B cell (primary cell): ENCODE measurements around the gene ARMC12. TPM values are rescaled to one million over a fixed set of nuclear protein-coding genes. Genes with fewer than 3 reads are reported as not detected.

Source experiments
- ATAC-seq: fragments of 200-7000 bp; cut with Tn5 transposase; one replicate; pipeline ENCODE4 v1.10.0; 2021; ENCODE audit warnings: low read depth, mild to moderate bottlenecking, moderate number of reproducible peaks, moderate library complexity
- CTCF ChIA-PET: fragments of 350-600 bp; sonication (Branson Sonifier 250); formaldehyde crosslinking; loops from one replicate; lab custom pipeline; 2021; ENCODE audit warnings: antibody characterized with exemption, inconsistent platforms; lab: Charles Lee
- POLR2A ChIA-PET: fragments of 350-600 bp; sonication (Branson Sonifier 250); formaldehyde crosslinking; loops from one replicate; lab custom pipeline; 2021; ENCODE audit warnings: antibody characterized with exemption; lab: Charles Lee
- DNase-seq: peaks from one replicate; pipeline ENCODE4 v3.0.0; 2013
- H2AFZ ChIP-seq: 2 replicates; pipeline ENCODE4 v1.6.1; 2012; ENCODE audit warnings: mild to moderate bottlenecking, low read depth, low read length; ENCODE audit not compliant: insufficient read depth, poor library complexity, severe bottlenecking
- H3K27ac ChIP-seq, 2 donors: 1 replicate in 1 of 2; 2 replicates in 1 of 2; pipeline ENCODE4 v1.5.1; 2012 to 2013; ENCODE audit warnings: low read length in 2 of 2, mild to moderate bottlenecking in 2 of 2, moderate library complexity in 1 of 2
- H3K27me3 ChIP-seq, 4 experiments: fragments of 200-600 bp in 1 of 4; sonication (generic) in 1 of 4; replicated peaks in 1 of 4; 1 replicate in 2 of 4; 2 replicates in 2 of 4; pipeline versions ENCODE4 v1.6.1 to v1.7.0; 2013 to 2016; ENCODE audit warnings: low read length in 3 of 4, mild to moderate bottlenecking in 2 of 4, mixed read lengths in 1 of 4, moderate library complexity in 1 of 4; ENCODE audit not compliant: insufficient read depth in 4 of 4, control insufficient read depth in 3 of 4; ENCODE audit errors: control extremely low read depth in 1 of 4
- H3K36me3 ChIP-seq, 2 experiments: replicated peaks in 1 of 2; 1 replicate in 1 of 2; 2 replicates in 1 of 2; pipeline versions ENCODE4 v1.6.1 to v1.7.1; 2013; ENCODE audit warnings: low read length in 1 of 2; ENCODE audit not compliant: insufficient read depth in 2 of 2, control insufficient read depth in 1 of 2; ENCODE audit errors: control extremely low read depth in 1 of 2, extremely low read depth in 1 of 2
- H3K4me1 ChIP-seq, 2 donors: fragments of 200-600 bp in 1 of 2; sonication (generic) in 1 of 2; 1 replicate in 1 of 2; 2 replicates in 1 of 2; pipeline versions ENCODE4 v1.5.1 to v1.6.1; 2013 to 2017; ENCODE audit warnings: low read length in 2 of 2; ENCODE audit not compliant: control insufficient read depth in 2 of 2, insufficient read depth in 2 of 2
- H3K4me2 ChIP-seq: replicated peaks from 2 replicates; pipeline ENCODE3; 2012; ENCODE audit warnings: mild to moderate bottlenecking, low read depth, low read length; ENCODE audit not compliant: poor library complexity, severe bottlenecking
- H3K4me3 ChIP-seq, 5 experiments: fragments of 200-600 bp in 1 of 5; sonication (generic) in 1 of 5; 1 replicate in 3 of 5; 2 replicates in 2 of 5; pipeline versions ENCODE4 v1.5.1 to v1.7.0; 2011 to 2016; ENCODE audit warnings: low read length in 4 of 5, mild to moderate bottlenecking in 4 of 5, low read depth in 2 of 5, control low read depth in 1 of 5, moderate library complexity in 1 of 5; ENCODE audit not compliant: insufficient read depth in 1 of 5; ENCODE audit errors: control extremely low read depth in 1 of 5, extremely low read depth in 1 of 5
- H3K79me2 ChIP-seq: fragments of 200-600 bp; sonication (generic); one replicate; pipeline ENCODE4 v1.6.0; 2016; ENCODE audit warnings: low read length; ENCODE audit not compliant: control insufficient read depth, insufficient read depth
- H3K9ac ChIP-seq: fragments of 200-600 bp; sonication (generic); 2 replicates; pipeline ENCODE4 v1.6.1; 2017; ENCODE audit warnings: mild to moderate bottlenecking, low read length, moderate library complexity
- H3K9me3 ChIP-seq, 3 donors: one replicate each; pipeline versions ENCODE4 v1.6.1 to v1.7.1; 2013; ENCODE audit warnings: low read length in 2 of 3; ENCODE audit not compliant: control insufficient read depth in 2 of 3, insufficient read depth in 1 of 3; ENCODE audit errors: control extremely low read depth in 1 of 3
- H4K20me1 ChIP-seq: 2 replicates; pipeline ENCODE4 v1.6.0; 2012; ENCODE audit warnings: mild to moderate bottlenecking, low read length; ENCODE audit not compliant: insufficient read depth, control insufficient read depth, poor library complexity, severe bottlenecking
- H3K27ac Mint-ChIP-seq: one replicate; pipeline ENCODE4 v1.8.0; 2021; ENCODE audit warnings: mixed read lengths
- H3K27me3 Mint-ChIP-seq: one replicate; pipeline ENCODE4 v1.8.0; 2021; ENCODE audit warnings: mixed read lengths
- H3K4me1 Mint-ChIP-seq: one replicate; pipeline ENCODE4 v1.8.0; 2021; ENCODE audit warnings: mixed read lengths
- H3K4me3 Mint-ChIP-seq: one replicate; pipeline ENCODE4 v1.8.0; 2021; ENCODE audit warnings: mixed read lengths
- H3K9me3 Mint-ChIP-seq: one replicate; pipeline ENCODE4 v1.8.0; 2022; ENCODE audit warnings: mixed read lengths; ENCODE audit not compliant: insufficient read depth
- CTCF ChIP-seq: fragments of 200-600 bp; IDR thresholded peaks from one replicate; pipeline ENCODE4 v1.8.0; 2022; ENCODE audit warnings: antibody characterized with exemption, mild to moderate bottlenecking
- EZH2 ChIP-seq: IDR thresholded peaks from 2 replicates; pipeline ENCODE4 v1.6.1; 2012; ENCODE audit warnings: borderline replicate concordance, low read depth, mild to moderate bottlenecking, moderate library complexity, low read length; ENCODE audit not compliant: insufficient read depth, poor library complexity, severe bottlenecking
- WGBS: methylation state at CpG from one replicate; pipeline ENCODE4 v1.1.5; 2013; ENCODE audit warnings: missing lambda C conversion rate; ENCODE audit not compliant: insufficient coverage; 5-methylcytosine and 5-hydroxymethylcytosine counted together
- intact Hi-C: fragments of 100-400 bp; cut with micrococcal nuclease; formaldehyde crosslinking; loops from one replicate; pipeline ENCODE4 v1.10.0; 2022
- polyA plus RNA-seq: library from polyadenylated mRNA; depleted of rRNA; stranded (reverse); fragments of >200 nt; gene quantifications from 2 replicates; pipeline ENCODE4 v1.2.3, GENCODE V29; 2012
- total RNA-seq, 2 donors: library from RNA; stranded (reverse); fragments of 120-200 nt in 1 of 2; gene quantifications; 1 replicate in 1 of 2; 2 replicates in 1 of 2; pipeline versions ENCODE4 v1.2.3 to v1.2.4, GENCODE V29; 2013 to 2022

The ARMC12 gene
- total and polyA plus RNA-seq, 2 donors (not counting 1 experiment from before 2014, with no cell fraction given), result 0.52 to 2.8 TPM

- no peak for ATAC-seq
- no peak overlapping the region for H3K4me2 ChIP-seq
- H3K36me3 ChIP-seq, result no peaks in the 10 kb centered on the region
- H3K4me3 ChIP-seq, result no peak overlapping the region
- H3K9me3 Mint-ChIP-seq, result no peaks in the 10 kb centered on the region
- no peaks in the 10 kb centered on the region for H3K79me2 ChIP-seq
- peaks cover 0 to 11% (median 3%) of the 10 kb centered on the region in 4 experiments for H3K27me3 ChIP-seq
- no peak overlapping the region for H2AFZ ChIP-seq
- H4K20me1 ChIP-seq, result no peaks in the 10 kb centered on the region
- intact Hi-C loops, result no loop called here
- no peak for DNase-seq
- POLR2A ChIA-PET, result no interaction called here
- H3K9ac ChIP-seq, result no peak overlapping the region
- CTCF ChIA-PET, result no interaction called here
- H3K4me3 Mint-ChIP-seq, result no peak overlapping the region
- peaks cover 30% of the 10 kb centered on the region for H3K4me1 Mint-ChIP-seq
- peaks cover 19 to 28% of the 10 kb centered on the region in 2 donors for H3K4me1 ChIP-seq
- no peaks in the 10 kb centered on the region for H3K9me3 ChIP-seq
- no peak overlapping the region for H3K27ac ChIP-seq
- peaks cover 7% of the 10 kb centered on the region for H3K27me3 Mint-ChIP-seq
- TF ChIP-seq EZH2 (no peak), CTCF (no peak)
- WGBS, result 100% methylated on average over 2 of the region's 4 CpGs
- H3K27ac Mint-ChIP-seq, result no peak overlapping the region
These were observed 32.4 kb downstream of the ARMC12 start for GRCh38 chr6:35769211-35769610.

- Histone ChIP-seq H3K9ac (peak overlapping the region; percentile 12), H3K27me3 (no peaks in the 10 kb centered on the region), H3K4me1 (peaks cover 15 to 28% of the 10 kb centered on the region in 2 donors), H3K79me2 (no peaks in the 10 kb centered on the region), H3K4me3 (no peak overlapping the region), H3K9me3 (no peaks in the 10 kb centered on the region), H4K20me1 (no peaks in the 10 kb centered on the region), H3K36me3 (no peaks in the 10 kb centered on the region), H3K27ac (peak overlapping the region; percentile 25 to 67), H2AFZ (peak overlapping the region; percentile 61), H3K4me2 (peak overlapping the region; percentile 66)
- H3K4me1 Mint-ChIP-seq, result peaks cover 30% of the 10 kb centered on the region
- ChIA-PET CTCF (interaction anchor here (1.5 to 1.6 kb wide), 3 partner anchors 12 to 35 kb away, joined by 3 to 5 read pairs (median 4); no protein-coding TSS in a partner anchor), POLR2A (interaction anchor here (0.6 kb wide), 1 partner anchor 299 kb away, joined by 3 read pairs; no protein-coding TSS in a partner anchor)
- H3K27ac Mint-ChIP-seq, result peak overlapping the region; percentile 90
- WGBS, result 20% methylated on average over 1 of the region's 5 CpGs
- no peaks in the 10 kb centered on the region for H3K9me3 Mint-ChIP-seq
- ATAC-seq (no peak), DNase-seq (no peak)
- intact Hi-C loops, result no loop called here
- H3K4me3 Mint-ChIP-seq, result peak overlapping the region; percentile 71
- TF ChIP-seq CTCF, result no peak
- TF ChIP-seq EZH2, result no peak
- H3K27me3 Mint-ChIP-seq, result no peaks in the 10 kb centered on the region
These were observed 34.5 kb downstream of the ARMC12 start for GRCh38 chr6:35771343-35771627.
